MM.1S (cell line): ENCODE measurements around the gene ACTL7A.

Experiments used
- CTCF ChIP-seq: fragments of 300-600 bp; sonication (generic); IDR thresholded peaks from 2 replicates; pipeline ENCODE4 v1.5.1; 2016; ENCODE audit warnings: antibody characterized with exemption, low read length, mixed read lengths
- EZH2phosphoT487 ChIP-seq: fragments of 300-600 bp; sonication (generic); IDR thresholded peaks from 2 replicates; pipeline ENCODE4 v1.6.1; 2018; ENCODE audit warnings: antibody characterized with exemption, low read length

- no peak for TF ChIP-seq CTCF
- no peak for TF ChIP-seq EZH2phosphoT487
These were observed 49.8 kb downstream of the ACTL7A start for GRCh38 chr9:108911820-108912219.
